Loucy (cell line): Measurements from ENCODE around the gene ACIN1.
A peak's percentile ranks its signal among the peaks of the same experiment; 100 is the strongest.

ENCODE experiments used
- H2AFZ ChIP-seq: fragments of 200-600 bp; sonication (generic); 2 replicates; pipeline ENCODE4 v1.6.0; 2016; ENCODE audit warnings: antibody characterized with exemption, mild to moderate bottlenecking, low read length, moderate library complexity
- H3F3A ChIP-seq: fragments of 200-600 bp; 2 replicates; pipeline ENCODE4 v1.6.0; 2016; ENCODE audit warnings: antibody characterized with exemption, low read depth, mild to moderate bottlenecking
- H3K27me3 ChIP-seq: fragments of 200-600 bp; sonication (generic); 2 replicates; pipeline ENCODE4 v1.6.1; 2014; ENCODE audit warnings: low read length, mild to moderate bottlenecking; ENCODE audit not compliant: insufficient read depth, poor library complexity, severe bottlenecking
- H3K36me3 ChIP-seq: fragments of 200-600 bp; sonication (generic); 2 replicates; pipeline ENCODE4 v1.6.1; 2016; ENCODE audit warnings: low read length; ENCODE audit not compliant: insufficient read depth
- H3K4me1 ChIP-seq: fragments of 200-600 bp; sonication (generic); 2 replicates; pipeline ENCODE4 v1.5.1; 2014; ENCODE audit warnings: low read length, mild to moderate bottlenecking; ENCODE audit not compliant: insufficient read depth, poor library complexity, severe bottlenecking
- H3K4me2 ChIP-seq: fragments of 200-600 bp; sonication (generic); 2 replicates; pipeline ENCODE4 v1.6.0; 2014; ENCODE audit warnings: antibody characterized with exemption, low read length, low read depth, mild to moderate bottlenecking; ENCODE audit not compliant: poor library complexity, severe bottlenecking
- H3K4me3 ChIP-seq: fragments of 200-600 bp; sonication (generic); 2 replicates; pipeline ENCODE4 v1.5.1; 2014; ENCODE audit warnings: low read length, mild to moderate bottlenecking, mixed read lengths; ENCODE audit not compliant: poor library complexity, severe bottlenecking
- H3K79me2 ChIP-seq: fragments of 200-600 bp; sonication (generic); 2 replicates; pipeline ENCODE4 v1.6.1; 2014; ENCODE audit warnings: low read length; ENCODE audit not compliant: insufficient read depth
- H3K9ac ChIP-seq: fragments of 200-600 bp; sonication (generic); 2 replicates; pipeline ENCODE4 v1.6.0; 2014; ENCODE audit warnings: mild to moderate bottlenecking, low read depth, low read length, moderate library complexity; ENCODE audit not compliant: poor library complexity, severe bottlenecking
- H3K9me2 ChIP-seq: fragments of 200-600 bp; sonication (generic); replicated peaks from 2 replicates; pipeline ENCODE4 v1.6.1; 2016; ENCODE audit warnings: low read depth, low read length, mixed read lengths
- H3K9me3 ChIP-seq: fragments of 200-600 bp; sonication (generic); 2 replicates; pipeline ENCODE4 v1.6.1; 2014; ENCODE audit warnings: mild to moderate bottlenecking, antibody characterized with exemption, low read length, low read depth; ENCODE audit not compliant: insufficient read depth
- H4K20me1 ChIP-seq: fragments of 200-600 bp; sonication (generic); 2 replicates; pipeline ENCODE4 v1.6.0; 2014; ENCODE audit warnings: antibody characterized with exemption, low read length, mild to moderate bottlenecking; ENCODE audit not compliant: insufficient read depth, poor library complexity, severe bottlenecking
- CTCF ChIP-seq: fragments of 200-600 bp; sonication (generic); conservative IDR thresholded peaks from 2 replicates; pipeline ENCODE4 v1.5.1; 2014; ENCODE audit warnings: mild to moderate bottlenecking, antibody characterized with exemption, low read length
- EZH2phosphoT487 ChIP-seq: fragments of 200-600 bp; IDR thresholded peaks from 2 replicates; pipeline ENCODE4 v1.6.1; 2018; ENCODE audit warnings: antibody characterized with exemption, mild to moderate bottlenecking, moderate library complexity, borderline replicate concordance

ACIN1 gene

GRCh38 chr14:23095196-23096108 is 516 bp upstream of the ACIN1 start, which contains the start of gene C14orf119:
TSS of gene C14orf119 (plus strand) at chr14:23095505. CDS start at chr14:23097659, 2,154 bp downstream.
- Histone ChIP-seq H3K9ac (peak within 1 kb of the TSS; percentile 90), H3K9me2 (no peaks in the 10 kb centered on the region), H3K9me3 (no peaks in the 10 kb centered on the region), H3K36me3 (peaks cover 19% of the 10 kb centered on the region), H4K20me1 (peaks cover 45% of the 10 kb centered on the region), H3K4me3 (peak within 1 kb of the TSS; percentile 87), H3K27me3 (no peaks in the 10 kb centered on the region), H2AFZ (peak within 1 kb of the TSS; percentile 86), H3K4me1 (peaks cover 46% of the 10 kb centered on the region), H3K79me2 (peaks cover 76% of the 10 kb centered on the region), H3F3A (no peaks in the 10 kb centered on the region), H3K4me2 (peak within 1 kb of the TSS; percentile 86)
- TF ChIP-seq CTCF (no peak), EZH2phosphoT487 (no peak)

- Histone ChIP-seq H3F3A (no peaks in the 10 kb centered on the region), H4K20me1 (peaks cover 48% of the 10 kb centered on the region), H3K4me1 (peaks cover 40% of the 10 kb centered on the region), H3K4me2 (peak overlapping the region; percentile 86), H3K27me3 (no peaks in the 10 kb centered on the region), H2AFZ (peak overlapping the region; percentile 86; the same call in 1 of the 2 replicates), H3K4me3 (peak overlapping the region; percentile 87), H3K9ac (peak overlapping the region; percentile 85), H3K36me3 (peaks cover 32% of the 10 kb centered on the region), H3K9me2 (no peaks in the 10 kb centered on the region), H3K79me2 (peaks cover 89% of the 10 kb centered on the region), H3K9me3 (no peaks in the 10 kb centered on the region)
- TF ChIP-seq CTCF: peak; percentile 53
- no peak for TF ChIP-seq EZH2phosphoT487
Observed at GRCh38 chr14:23093991-23094665, 808 bp downstream of the ACIN1 start.

DNA sequence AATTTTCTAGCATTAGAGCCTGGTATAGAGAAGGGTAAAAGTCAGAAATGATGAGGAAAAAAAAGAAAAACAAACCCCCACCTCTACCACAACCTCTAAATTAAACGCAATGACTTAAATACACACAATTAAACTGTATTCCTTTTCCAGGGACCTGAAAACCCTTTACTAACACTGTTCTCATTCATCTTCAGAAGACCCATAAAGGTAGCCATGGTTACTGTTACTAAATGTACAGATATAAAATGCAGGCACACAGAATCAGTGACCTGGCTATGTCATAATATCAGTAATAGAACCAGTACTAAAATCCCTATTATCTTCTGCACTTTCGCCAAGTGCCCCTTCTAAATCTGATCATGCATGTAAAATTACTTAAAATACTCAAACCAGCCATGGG is 1.4 kb downstream of the ACIN1 start:
- Histone ChIP-seq H3K9me2 (no peaks in the 10 kb centered on the region), H3K9ac (peak overlapping the region; percentile 85), H3F3A (no peaks in the 10 kb centered on the region), H4K20me1 (peaks cover 48% of the 10 kb centered on the region), H3K36me3 (peaks cover 38% of the 10 kb centered on the region), H3K27me3 (no peaks in the 10 kb centered on the region), H3K4me3 (peak overlapping the region; percentile 87), H2AFZ (no peak overlapping the region), H3K4me1 (peaks cover 37% of the 10 kb centered on the region), H3K9me3 (no peaks in the 10 kb centered on the region), H3K79me2 (peaks cover 85% of the 10 kb centered on the region), H3K4me2 (peak overlapping the region; percentile 86)
- TF ChIP-seq CTCF: no peak
- TF ChIP-seq EZH2phosphoT487: no peak
